ENCODE results near the gene FBXO10.

FBXO10 gene

DNA sequence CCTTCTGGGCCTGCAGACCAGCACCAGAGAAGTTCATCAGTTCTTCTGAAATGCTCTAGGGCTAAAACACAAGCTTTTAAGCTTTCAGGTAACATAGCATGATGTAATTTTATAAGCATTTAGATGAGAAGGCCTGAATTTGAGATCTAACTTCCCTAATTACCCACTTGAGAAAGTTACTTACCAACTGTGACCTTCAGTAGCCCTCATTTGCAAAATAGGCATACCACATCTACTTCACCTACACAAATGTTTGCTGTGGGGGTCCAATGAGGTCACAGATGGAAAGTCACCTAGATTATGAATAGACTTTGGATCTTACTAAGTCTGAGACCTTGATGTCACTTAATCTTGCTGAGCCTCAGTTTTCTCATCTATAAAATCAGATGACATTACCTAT is 36.5 kb downstream of the FBXO10 start:
- no peaks in the 10 kb centered on the region for H3K9me3 ChIP-seq (ENCODE audit: control insufficient read depth in 1 of 2, low read length in 2 of 2)
- H3K36me3 ChIP-seq (ENCODE audit: control insufficient read depth in 1 of 2, insufficient read depth in 2 of 2, low read length in 2 of 2): peaks cover 0 to 16% of the 10 kb centered on the region in 2 donors
- H3K27me3 ChIP-seq (ENCODE audit: control insufficient read depth in 1 of 2, insufficient read depth in 2 of 2, low read length in 2 of 2): no peaks in the 10 kb centered on the region
- H3K4me3 ChIP-seq (ENCODE audit: low read depth in 1 of 2, low read length in 2 of 2): no peak overlapping the region
- no peak overlapping the region for H3K9ac ChIP-seq (ENCODE audit: low read depth in 1 of 2, low read length in 2 of 2)
- no peak overlapping the region for H3K27ac ChIP-seq (ENCODE audit: low read depth, low read length)
- H3K4me1 ChIP-seq (ENCODE audit: control insufficient read depth in 1 of 2, insufficient read depth in 2 of 2, low read length in 2 of 2): no peaks in the 10 kb centered on the region

DNA sequence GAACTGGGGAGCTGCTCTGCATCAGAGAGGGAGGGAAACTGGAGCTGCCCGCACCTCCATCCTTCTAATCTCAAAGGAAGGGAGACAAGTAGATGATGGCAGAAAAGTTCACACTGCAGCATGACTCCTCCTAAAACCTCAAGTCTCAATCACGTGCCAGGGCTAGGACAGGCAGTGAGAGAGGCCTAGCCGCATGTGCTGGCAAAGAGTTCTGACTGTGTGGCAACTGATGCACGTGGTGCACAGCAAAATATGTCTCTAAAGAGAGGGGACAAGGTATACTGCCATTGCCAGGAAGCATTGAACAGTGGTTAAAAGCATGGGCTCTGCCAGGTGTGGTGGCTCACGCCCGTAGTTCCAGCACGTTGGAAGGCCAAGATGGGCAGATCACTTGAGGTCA is 38.1 kb downstream of the FBXO10 start:
- Histone ChIP-seq H3K36me3 (ENCODE audit: control insufficient read depth in 1 of 2, insufficient read depth in 2 of 2, low read length in 2 of 2) (peaks cover 0 to 16% of the 10 kb centered on the region in 2 donors), H3K4me1 (ENCODE audit: control insufficient read depth in 1 of 2, insufficient read depth in 2 of 2, low read length in 2 of 2) (no peaks in the 10 kb centered on the region), H3K27me3 (ENCODE audit: control insufficient read depth in 1 of 2, insufficient read depth in 2 of 2, low read length in 2 of 2) (no peaks in the 10 kb centered on the region), H3K9me3 (ENCODE audit: control insufficient read depth in 1 of 2, low read length in 2 of 2) (no peaks in the 10 kb centered on the region), H3K9ac (ENCODE audit: low read depth in 1 of 2, low read length in 2 of 2) (no peak overlapping the region), H3K4me3 (ENCODE audit: low read depth in 1 of 2, low read length in 2 of 2) (no peak overlapping the region), H3K27ac (ENCODE audit: low read depth, low read length) (no peak overlapping the region)

DNA sequence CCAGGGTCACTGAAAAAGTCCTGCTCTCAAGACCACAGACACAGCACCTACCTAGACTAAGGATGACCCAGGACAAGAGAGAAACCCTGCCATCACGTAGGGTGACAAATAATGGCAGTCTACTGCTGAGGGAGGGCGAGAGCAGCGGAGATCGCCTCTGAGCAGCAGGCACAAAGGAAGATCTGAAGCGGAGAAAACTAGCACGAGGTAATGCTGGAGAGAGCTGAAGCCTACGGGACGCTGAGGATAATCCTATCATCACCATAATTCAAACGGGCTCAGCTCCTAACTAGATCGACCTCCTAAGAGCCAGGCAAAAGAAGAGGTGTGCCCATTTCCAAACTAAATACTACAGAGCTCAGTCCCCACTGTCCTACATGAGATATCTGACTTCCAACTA is 41.3 kb downstream of the FBXO10 start:
- Histone ChIP-seq H3K36me3 (ENCODE audit: control insufficient read depth in 1 of 2, insufficient read depth in 2 of 2, low read length in 2 of 2) (peaks cover 0 to 11% of the 10 kb centered on the region in 2 donors), H3K4me1 (ENCODE audit: control insufficient read depth in 1 of 2, insufficient read depth in 2 of 2, low read length in 2 of 2) (no peaks in the 10 kb centered on the region), H3K9ac (ENCODE audit: low read depth in 1 of 2, low read length in 2 of 2) (no peak overlapping the region), H3K9me3 (ENCODE audit: control insufficient read depth in 1 of 2, low read length in 2 of 2) (no peaks in the 10 kb centered on the region), H3K27ac (ENCODE audit: low read depth, low read length) (no peak overlapping the region), H3K4me3 (ENCODE audit: low read depth in 1 of 2, low read length in 2 of 2) (no peak overlapping the region), H3K27me3 (ENCODE audit: control insufficient read depth in 1 of 2, insufficient read depth in 2 of 2, low read length in 2 of 2) (no peaks in the 10 kb centered on the region)

DNA sequence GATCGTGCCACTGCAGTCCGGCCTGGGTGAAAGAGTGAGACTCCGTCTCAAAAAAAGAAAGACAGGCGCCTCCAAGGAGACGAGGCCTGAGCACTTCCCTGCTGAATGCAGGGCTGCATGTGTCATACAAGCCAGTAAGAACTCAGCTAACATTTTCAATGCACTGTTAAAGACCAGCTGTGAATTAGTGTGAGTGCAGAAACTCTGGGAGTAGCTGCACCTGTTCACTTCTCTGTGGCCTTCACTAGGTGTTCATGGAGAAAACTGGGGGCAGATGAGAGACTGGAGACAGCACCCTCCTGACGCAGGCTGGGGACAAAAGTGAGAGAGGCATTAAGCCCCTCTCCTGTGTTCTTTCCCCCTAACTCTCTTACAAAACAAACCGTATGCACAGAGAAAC is 41.8 kb downstream of the FBXO10 start:
- Histone ChIP-seq H3K27me3 (ENCODE audit: control insufficient read depth in 1 of 2, insufficient read depth in 2 of 2, low read length in 2 of 2) (no peaks in the 10 kb centered on the region), H3K4me3 (ENCODE audit: low read depth in 1 of 2, low read length in 2 of 2) (no peak overlapping the region), H3K9me3 (ENCODE audit: control insufficient read depth in 1 of 2, low read length in 2 of 2) (no peaks in the 10 kb centered on the region), H3K9ac (ENCODE audit: low read depth in 1 of 2, low read length in 2 of 2) (no peak overlapping the region), H3K36me3 (ENCODE audit: control insufficient read depth in 1 of 2, insufficient read depth in 2 of 2, low read length in 2 of 2) (peaks cover 0 to 11% of the 10 kb centered on the region in 2 donors), H3K27ac (ENCODE audit: low read depth, low read length) (no peak overlapping the region), H3K4me1 (ENCODE audit: control insufficient read depth in 1 of 2, insufficient read depth in 2 of 2, low read length in 2 of 2) (no peaks in the 10 kb centered on the region)

DNA sequence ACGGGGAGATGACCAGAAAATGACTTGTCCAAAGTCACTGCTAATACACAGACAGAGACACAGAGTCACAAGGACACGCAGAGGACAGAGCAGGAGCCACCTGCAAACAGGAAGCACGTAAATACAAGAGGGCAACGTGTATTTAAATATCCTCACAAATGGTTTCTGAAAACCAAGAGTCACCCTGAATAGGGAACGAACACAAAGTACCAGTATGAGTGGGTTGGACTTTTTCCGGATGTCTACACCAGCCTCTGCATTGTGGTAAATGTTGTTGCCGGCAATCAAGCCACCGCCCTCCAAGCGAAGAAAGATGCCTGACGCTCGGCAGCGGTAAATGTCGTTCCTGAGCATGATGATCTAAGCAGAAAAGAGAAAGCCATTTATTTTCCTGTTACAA is 44.5 kb downstream of the FBXO10 start:
- H3K9me3 ChIP-seq (ENCODE audit: control insufficient read depth in 1 of 2, low read length in 2 of 2): no peaks in the 10 kb centered on the region
- H3K4me1 ChIP-seq (ENCODE audit: control insufficient read depth in 1 of 2, insufficient read depth in 2 of 2, low read length in 2 of 2): no peaks in the 10 kb centered on the region
- H3K27me3 ChIP-seq (ENCODE audit: control insufficient read depth in 1 of 2, insufficient read depth in 2 of 2, low read length in 2 of 2): no peaks in the 10 kb centered on the region
- peaks cover 0 to 4% of the 10 kb centered on the region in 2 donors for H3K36me3 ChIP-seq (ENCODE audit: control insufficient read depth in 1 of 2, insufficient read depth in 2 of 2, low read length in 2 of 2)
- H3K27ac ChIP-seq (ENCODE audit: low read depth, low read length): peak overlapping the region; percentile 30
- H3K4me3 ChIP-seq (ENCODE audit: low read depth in 1 of 2, low read length in 2 of 2): no peak overlapping the region
- no peak overlapping the region for H3K9ac ChIP-seq (ENCODE audit: low read depth in 1 of 2, low read length in 2 of 2)

DNA sequence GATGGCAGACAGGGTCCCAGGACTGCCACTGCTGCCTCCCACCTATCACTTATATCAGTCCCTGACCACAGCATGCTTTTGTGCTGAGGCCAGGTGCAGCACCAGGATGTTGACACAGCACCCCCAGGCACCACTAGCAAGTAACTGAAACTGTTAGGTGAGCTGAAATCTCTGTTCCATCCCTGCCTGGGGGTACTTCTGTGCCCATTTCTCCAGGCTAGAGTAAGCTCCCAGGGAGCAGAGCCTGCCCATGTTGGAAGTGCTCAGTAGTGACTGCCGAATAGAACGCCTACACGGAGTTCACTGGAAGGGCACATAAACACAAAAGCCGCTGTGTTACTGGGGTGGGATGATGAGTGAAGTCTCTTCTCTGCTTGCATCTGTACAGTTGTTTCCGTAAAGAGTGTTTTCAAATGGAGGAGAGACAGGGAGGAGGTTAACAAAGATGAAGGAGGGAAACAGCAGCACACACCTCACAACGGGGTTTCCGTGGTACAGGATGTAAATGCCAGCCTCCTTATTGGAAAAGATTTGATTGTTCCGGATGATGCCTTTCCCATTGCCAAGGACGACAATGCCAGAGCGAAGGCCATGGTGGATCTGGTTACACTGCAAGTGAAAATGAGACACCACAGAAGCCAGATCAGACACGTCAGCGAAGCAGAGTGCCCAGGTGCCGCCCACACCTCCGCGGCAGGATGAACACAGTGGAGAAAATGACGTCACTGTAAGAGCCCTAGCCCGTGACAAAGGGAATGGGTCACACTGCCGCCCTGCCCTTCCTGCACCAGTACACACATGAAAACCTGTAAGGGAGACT is 47.3 kb downstream of the FBXO10 start:
- no peak overlapping the region for H3K27ac ChIP-seq (ENCODE audit: low read depth, low read length)
- H3K4me1 ChIP-seq (ENCODE audit: control insufficient read depth in 1 of 2, insufficient read depth in 2 of 2, low read length in 2 of 2): no peaks in the 10 kb centered on the region

DNA sequence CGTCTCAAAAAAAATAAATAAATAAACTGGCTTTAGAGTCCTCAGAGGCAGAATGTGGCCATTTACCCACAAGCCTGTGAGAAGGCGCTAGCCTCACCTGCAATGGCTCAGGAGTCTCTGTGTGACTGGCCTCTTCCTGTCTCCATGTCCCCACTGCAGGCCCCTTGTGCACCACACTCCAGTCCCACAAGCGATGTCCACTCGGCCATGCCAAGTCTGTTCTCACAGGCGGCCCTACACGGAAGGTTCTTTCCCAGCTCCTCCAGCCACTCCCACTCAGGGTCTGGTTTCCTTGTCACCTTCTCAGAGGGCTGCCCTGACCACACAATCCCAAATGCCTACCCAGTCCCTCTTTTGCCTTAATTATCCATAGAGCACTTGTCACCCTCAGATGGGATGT is 52.3 kb downstream of the FBXO10 start:
- H3K4me1 ChIP-seq (ENCODE audit: control insufficient read depth in 1 of 2, insufficient read depth in 2 of 2, low read length in 2 of 2): no peaks in the 10 kb centered on the region
- H3K9ac ChIP-seq (ENCODE audit: low read depth in 1 of 2, low read length in 2 of 2): no peak overlapping the region
- H3K27me3 ChIP-seq (ENCODE audit: control insufficient read depth in 1 of 2, insufficient read depth in 2 of 2, low read length in 2 of 2): no peaks in the 10 kb centered on the region
- H3K9me3 ChIP-seq (ENCODE audit: control insufficient read depth in 1 of 2, low read length in 2 of 2): no peaks in the 10 kb centered on the region
- H3K27ac ChIP-seq (ENCODE audit: low read depth, low read length): no peak overlapping the region
- peaks cover 0 to 23% of the 10 kb centered on the region in 2 donors for H3K36me3 ChIP-seq (ENCODE audit: control insufficient read depth in 1 of 2, insufficient read depth in 2 of 2, low read length in 2 of 2)
- no peak overlapping the region for H3K4me3 ChIP-seq (ENCODE audit: low read depth in 1 of 2, low read length in 2 of 2)

More for the DNA sequence above, 47.3 kb downstream of the FBXO10 start:
- peaks cover 0 to 9% of the 10 kb centered on the region in 2 donors for H3K36me3 ChIP-seq (ENCODE audit: control insufficient read depth in 1 of 2, insufficient read depth in 2 of 2, low read length in 2 of 2)
- H3K9ac ChIP-seq (ENCODE audit: low read depth in 1 of 2, low read length in 2 of 2): peak overlapping the region in 1 of 2 donors; percentile 38
- H3K4me3 ChIP-seq (ENCODE audit: low read depth in 1 of 2, low read length in 2 of 2): peak overlapping the region; percentile 19 to 36
- H3K9me3 ChIP-seq (ENCODE audit: control insufficient read depth in 1 of 2, low read length in 2 of 2): no peaks in the 10 kb centered on the region
- no peaks in the 10 kb centered on the region for H3K27me3 ChIP-seq (ENCODE audit: control insufficient read depth in 1 of 2, insufficient read depth in 2 of 2, low read length in 2 of 2)

DNA sequence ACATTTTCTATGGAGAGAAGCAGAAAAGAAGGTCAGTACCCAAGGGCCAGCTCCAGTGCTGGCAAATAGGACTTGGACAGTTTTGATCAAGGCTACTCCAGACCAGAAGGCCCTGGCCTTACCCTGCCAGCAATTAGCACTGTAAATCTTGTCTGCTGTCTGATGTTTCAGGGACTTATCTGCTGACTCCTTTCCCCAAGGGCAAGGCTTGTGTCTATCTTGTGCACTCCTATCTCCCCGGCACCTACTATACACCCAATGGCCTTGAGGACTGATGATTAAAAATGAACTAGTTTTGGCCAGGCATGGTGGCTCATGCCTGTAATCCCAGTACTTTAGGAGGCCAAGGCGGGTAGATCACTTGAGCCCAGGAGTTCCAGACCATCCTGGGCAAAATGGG is 53.2 kb downstream of the FBXO10 start:
- Histone ChIP-seq H3K9ac (ENCODE audit: low read depth in 1 of 2, low read length in 2 of 2) (no peak overlapping the region), H3K4me1 (ENCODE audit: control insufficient read depth in 1 of 2, insufficient read depth in 2 of 2, low read length in 2 of 2) (no peaks in the 10 kb centered on the region), H3K27ac (ENCODE audit: low read depth, low read length) (no peak overlapping the region), H3K27me3 (ENCODE audit: control insufficient read depth in 1 of 2, insufficient read depth in 2 of 2, low read length in 2 of 2) (no peaks in the 10 kb centered on the region), H3K36me3 (ENCODE audit: control insufficient read depth in 1 of 2, insufficient read depth in 2 of 2, low read length in 2 of 2) (peaks cover 0 to 24% of the 10 kb centered on the region in 2 donors), H3K9me3 (ENCODE audit: control insufficient read depth in 1 of 2, low read length in 2 of 2) (no peaks in the 10 kb centered on the region), H3K4me3 (ENCODE audit: low read depth in 1 of 2, low read length in 2 of 2) (no peak overlapping the region)

DNA sequence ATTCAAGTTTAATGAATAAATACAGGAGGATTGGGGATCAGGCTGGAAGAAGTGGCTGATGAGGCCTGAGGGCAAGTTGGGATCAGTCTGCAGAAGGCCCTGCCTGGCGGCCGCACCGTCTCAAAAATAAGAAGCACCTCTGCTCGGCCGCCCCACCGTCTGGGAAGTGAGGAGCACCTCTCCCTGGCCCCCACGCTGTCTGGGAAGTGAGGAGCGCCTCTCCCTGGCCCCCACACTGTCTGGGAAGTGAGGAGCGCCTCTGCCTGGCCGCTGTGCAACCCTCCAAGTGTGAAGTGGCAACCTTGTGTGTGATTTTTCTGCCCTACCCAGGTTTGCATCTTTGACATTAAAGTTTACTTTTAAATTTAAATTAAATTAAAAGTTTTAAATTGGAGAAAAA is 55.1 kb downstream of the FBXO10 start:
- Histone ChIP-seq H3K36me3 (ENCODE audit: control insufficient read depth in 1 of 2, insufficient read depth in 2 of 2, low read length in 2 of 2) (peaks cover 0 to 27% of the 10 kb centered on the region in 2 donors), H3K27me3 (ENCODE audit: control insufficient read depth in 1 of 2, insufficient read depth in 2 of 2, low read length in 2 of 2) (no peaks in the 10 kb centered on the region), H3K9me3 (ENCODE audit: control insufficient read depth in 1 of 2, low read length in 2 of 2) (no peaks in the 10 kb centered on the region), H3K4me1 (ENCODE audit: control insufficient read depth in 1 of 2, insufficient read depth in 2 of 2, low read length in 2 of 2) (no peaks in the 10 kb centered on the region), H3K4me3 (ENCODE audit: low read depth in 1 of 2, low read length in 2 of 2) (no peak overlapping the region), H3K27ac (ENCODE audit: low read depth, low read length) (no peak overlapping the region), H3K9ac (ENCODE audit: low read depth in 1 of 2, low read length in 2 of 2) (no peak overlapping the region)

DNA sequence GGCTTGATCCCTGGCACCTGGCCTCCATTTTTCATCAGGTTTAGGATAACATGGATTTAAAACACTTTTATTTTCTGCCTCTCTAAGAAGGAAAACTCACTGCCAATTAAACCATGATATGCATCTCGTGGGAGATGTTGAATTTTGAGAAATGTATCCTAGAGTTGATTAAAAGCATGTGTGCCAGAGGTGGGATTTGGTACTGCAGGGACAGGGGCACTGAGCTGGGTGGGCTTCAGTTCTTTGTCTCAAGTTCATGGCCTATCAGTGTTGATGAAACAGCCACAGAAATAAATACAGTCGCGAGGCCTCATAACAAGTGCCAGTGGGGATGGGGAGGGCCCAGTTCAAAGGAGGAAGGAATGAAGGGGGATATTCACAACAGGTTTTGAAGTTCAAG is 55.5 kb downstream of the FBXO10 start:
- no peak overlapping the region for H3K4me3 ChIP-seq (ENCODE audit: low read depth in 1 of 2, low read length in 2 of 2)
- no peak overlapping the region for H3K9ac ChIP-seq (ENCODE audit: low read depth in 1 of 2, low read length in 2 of 2)
- no peaks in the 10 kb centered on the region for H3K4me1 ChIP-seq (ENCODE audit: control insufficient read depth in 1 of 2, insufficient read depth in 2 of 2, low read length in 2 of 2)
- no peaks in the 10 kb centered on the region for H3K27me3 ChIP-seq (ENCODE audit: control insufficient read depth in 1 of 2, insufficient read depth in 2 of 2, low read length in 2 of 2)
- H3K36me3 ChIP-seq (ENCODE audit: control insufficient read depth in 1 of 2, insufficient read depth in 2 of 2, low read length in 2 of 2): peaks cover 0 to 27% of the 10 kb centered on the region in 2 donors
- no peaks in the 10 kb centered on the region for H3K9me3 ChIP-seq (ENCODE audit: control insufficient read depth in 1 of 2, low read length in 2 of 2)
- no peak overlapping the region for H3K27ac ChIP-seq (ENCODE audit: low read depth, low read length)
